Esophagus squamous epithelium (tissue), 4 donors: ENCODE measurements around the gene MUTYH.

Experiments used
- POLR2A ChIP-seq, 4 donors: fragments of 450-650 bp; IDR thresholded peaks; one replicate each; pipeline ENCODE4 v1.6.1; 2017; ENCODE audit warnings: antibody characterized with exemption in 4 of 4, mild to moderate bottlenecking in 4 of 4, moderate library complexity in 3 of 4
- TF ChIP-seq, protein P1 (sequence below), 6 experiments: fragments of 450-650 bp in 4 of 6; fragments of 200-600 bp in 2 of 6; sonication (generic) in 2 of 6; IDR thresholded peaks; one replicate each; pipeline ENCODE4 v1.5.1; 2016 to 2019; ENCODE audit warnings: antibody characterized with exemption in 6 of 6, mild to moderate bottlenecking in 4 of 6, moderate library complexity in 4 of 6

DNA sequence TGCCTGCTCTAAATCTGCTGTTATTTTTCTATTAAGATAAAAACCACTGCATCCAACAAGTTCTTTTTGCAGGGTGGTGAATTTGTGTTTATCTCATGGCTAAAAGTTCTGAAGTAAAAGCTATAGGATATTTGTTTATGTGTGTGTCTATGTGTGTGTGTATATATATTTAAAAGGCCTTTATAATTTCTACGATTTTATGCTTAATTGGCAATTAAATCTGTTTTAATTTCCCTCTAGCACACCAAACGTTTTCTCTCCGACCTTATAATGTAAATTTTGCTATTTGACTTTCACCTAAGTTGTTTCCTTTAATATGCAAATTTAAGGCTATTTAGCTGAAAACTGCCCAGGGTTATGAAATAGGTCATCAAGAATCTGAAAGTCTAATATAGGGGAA is 33.3 kb downstream of the MUTYH start:
- TF ChIP-seq, protein P1, sequence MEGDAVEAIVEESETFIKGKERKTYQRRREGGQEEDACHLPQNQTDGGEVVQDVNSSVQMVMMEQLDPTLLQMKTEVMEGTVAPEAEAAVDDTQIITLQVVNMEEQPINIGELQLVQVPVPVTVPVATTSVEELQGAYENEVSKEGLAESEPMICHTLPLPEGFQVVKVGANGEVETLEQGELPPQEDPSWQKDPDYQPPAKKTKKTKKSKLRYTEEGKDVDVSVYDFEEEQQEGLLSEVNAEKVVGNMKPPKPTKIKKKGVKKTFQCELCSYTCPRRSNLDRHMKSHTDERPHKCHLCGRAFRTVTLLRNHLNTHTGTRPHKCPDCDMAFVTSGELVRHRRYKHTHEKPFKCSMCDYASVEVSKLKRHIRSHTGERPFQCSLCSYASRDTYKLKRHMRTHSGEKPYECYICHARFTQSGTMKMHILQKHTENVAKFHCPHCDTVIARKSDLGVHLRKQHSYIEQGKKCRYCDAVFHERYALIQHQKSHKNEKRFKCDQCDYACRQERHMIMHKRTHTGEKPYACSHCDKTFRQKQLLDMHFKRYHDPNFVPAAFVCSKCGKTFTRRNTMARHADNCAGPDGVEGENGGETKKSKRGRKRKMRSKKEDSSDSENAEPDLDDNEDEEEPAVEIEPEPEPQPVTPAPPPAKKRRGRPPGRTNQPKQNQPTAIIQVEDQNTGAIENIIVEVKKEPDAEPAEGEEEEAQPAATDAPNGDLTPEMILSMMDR (IDR thresholded peaks at IDR 0.05), result no peak
- TF ChIP-seq POLR2A (IDR thresholded peaks at IDR 0.05), result no peak
